BE2C (cell line): ENCODE measurements around the gene WNT4.

Source experiments
- DNase-seq: peaks from one replicate; pipeline ENCODE4 v3.0.0-alpha.2; 2020
- H3K27me3 ChIP-seq: fragments of 250-450 bp; sonication (Bioruptor Pico); 2 replicates; pipeline ENCODE4 v1.5.1; 2020; ENCODE audit warnings: mild to moderate bottlenecking
- H3K36me3 ChIP-seq: fragments of 250-450 bp; sonication (Bioruptor Pico); 2 replicates; pipeline ENCODE4 v1.5.1; 2020; ENCODE audit warnings: mild to moderate bottlenecking
- H3K4me1 ChIP-seq: fragments of 250-450 bp; sonication (Bioruptor Pico); 2 replicates; pipeline ENCODE4 v1.5.1; 2020
- H3K4me3 ChIP-seq: 2 replicates; pipeline ENCODE4 v1.5.1; 2011; ENCODE audit warnings: low read depth, low read length
- H3K9me3 ChIP-seq: fragments of 250-450 bp; sonication (Bioruptor Pico); 2 replicates; pipeline ENCODE4 v1.5.1; 2020
- TF ChIP-seq, protein P1 (sequence below): IDR thresholded peaks from 2 replicates; pipeline ENCODE4 v1.5.1; 2012; ENCODE audit warnings: mild to moderate bottlenecking, low read depth, low read length

WNT4 gene

DNA sequence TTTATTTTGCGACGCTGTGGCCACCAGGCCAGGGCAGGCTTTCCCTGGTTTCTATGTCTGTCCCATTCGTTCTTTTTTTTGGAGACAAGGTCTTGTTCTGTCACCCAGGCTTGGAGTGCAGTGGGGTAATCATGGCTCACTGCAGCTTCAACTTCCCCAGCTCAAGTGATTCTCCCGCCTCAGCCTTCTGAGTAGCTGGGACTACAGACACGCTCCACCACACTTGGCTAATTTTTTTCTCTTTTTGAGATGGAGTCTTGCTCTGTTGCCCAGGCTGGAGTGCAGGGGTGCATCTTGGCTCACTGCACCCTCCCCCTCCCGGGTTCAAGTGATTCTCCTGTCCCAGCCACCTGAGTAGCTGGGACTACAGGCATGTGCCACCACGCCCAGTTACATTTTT is 43.4 kb upstream of the WNT4 start:
- Histone ChIP-seq H3K9me3 (no peaks in the 10 kb centered on the region), H3K36me3 (no peaks in the 10 kb centered on the region), H3K27me3 (no peaks in the 10 kb centered on the region), H3K4me3 (no peak overlapping the region), H3K4me1 (no peaks in the 10 kb centered on the region)
- no peak for DNase-seq
- TF ChIP-seq, protein P1, sequence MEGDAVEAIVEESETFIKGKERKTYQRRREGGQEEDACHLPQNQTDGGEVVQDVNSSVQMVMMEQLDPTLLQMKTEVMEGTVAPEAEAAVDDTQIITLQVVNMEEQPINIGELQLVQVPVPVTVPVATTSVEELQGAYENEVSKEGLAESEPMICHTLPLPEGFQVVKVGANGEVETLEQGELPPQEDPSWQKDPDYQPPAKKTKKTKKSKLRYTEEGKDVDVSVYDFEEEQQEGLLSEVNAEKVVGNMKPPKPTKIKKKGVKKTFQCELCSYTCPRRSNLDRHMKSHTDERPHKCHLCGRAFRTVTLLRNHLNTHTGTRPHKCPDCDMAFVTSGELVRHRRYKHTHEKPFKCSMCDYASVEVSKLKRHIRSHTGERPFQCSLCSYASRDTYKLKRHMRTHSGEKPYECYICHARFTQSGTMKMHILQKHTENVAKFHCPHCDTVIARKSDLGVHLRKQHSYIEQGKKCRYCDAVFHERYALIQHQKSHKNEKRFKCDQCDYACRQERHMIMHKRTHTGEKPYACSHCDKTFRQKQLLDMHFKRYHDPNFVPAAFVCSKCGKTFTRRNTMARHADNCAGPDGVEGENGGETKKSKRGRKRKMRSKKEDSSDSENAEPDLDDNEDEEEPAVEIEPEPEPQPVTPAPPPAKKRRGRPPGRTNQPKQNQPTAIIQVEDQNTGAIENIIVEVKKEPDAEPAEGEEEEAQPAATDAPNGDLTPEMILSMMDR = no peak

DNA sequence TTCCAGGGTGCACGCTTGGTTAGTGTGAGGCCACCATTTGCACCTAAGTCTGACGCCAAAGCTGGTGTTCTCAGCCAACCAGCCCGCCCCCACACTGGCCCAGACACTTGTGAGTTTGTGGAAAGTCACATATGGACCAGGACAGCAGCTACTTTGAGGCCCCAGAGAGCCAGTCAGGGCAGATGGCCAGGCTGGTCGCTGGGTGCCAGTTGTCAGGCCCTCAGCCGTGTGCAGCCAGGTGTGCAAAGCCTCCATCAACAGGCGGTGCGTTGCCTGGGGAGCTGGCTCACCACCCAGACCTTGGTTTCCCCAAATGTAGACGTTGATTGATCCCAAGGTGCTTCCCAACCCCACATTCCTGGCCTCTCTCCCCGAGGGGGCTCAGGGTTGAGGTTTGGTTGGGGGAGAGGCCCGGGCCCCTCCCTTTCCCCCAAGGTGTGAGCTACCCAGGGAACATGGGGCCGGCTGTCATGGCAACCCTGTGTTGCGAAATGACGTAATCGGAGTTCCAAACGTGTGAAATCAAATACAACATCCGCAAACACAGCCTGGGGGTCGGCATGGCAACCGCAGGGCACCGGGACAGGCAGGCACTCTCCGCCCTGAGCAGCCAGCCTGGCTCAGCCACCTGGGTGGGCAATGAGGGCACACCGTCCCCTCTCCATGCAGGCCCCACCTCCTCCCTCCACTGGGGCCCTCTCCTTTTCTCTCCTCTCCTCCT is 42.2 kb upstream of the WNT4 start:
- Histone ChIP-seq H3K9me3 (no peaks in the 10 kb centered on the region), H3K4me3 (no peak overlapping the region), H3K36me3 (no peaks in the 10 kb centered on the region), H3K27me3 (no peaks in the 10 kb centered on the region), H3K4me1 (no peaks in the 10 kb centered on the region)
- DNase-seq = no peak
- TF ChIP-seq, protein P1 = no peak

DNA sequence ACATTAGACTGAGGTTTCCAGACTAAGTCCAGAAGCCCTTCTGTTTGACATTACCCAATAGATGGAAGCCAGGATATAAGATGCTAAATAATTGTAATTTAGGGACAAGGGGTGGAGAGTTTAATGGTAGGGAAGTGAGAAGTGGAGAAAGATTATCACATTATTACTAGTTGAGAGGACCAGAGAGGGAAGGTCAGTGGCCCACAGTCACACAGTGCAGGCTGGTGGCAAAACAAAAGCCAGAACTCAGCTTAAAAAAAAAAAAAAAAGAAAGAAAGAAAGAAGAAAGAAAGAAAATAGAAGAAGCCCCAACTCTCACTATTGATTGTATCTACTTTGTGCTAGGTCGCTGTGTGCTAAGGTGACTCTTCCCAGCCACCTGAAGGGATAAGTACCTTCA is 41.6 kb upstream of the WNT4 start:
- H3K4me1 ChIP-seq = no peaks in the 10 kb centered on the region
- TF ChIP-seq, protein P1 = no peak
- no peaks in the 10 kb centered on the region for H3K9me3 ChIP-seq
- H3K36me3 ChIP-seq = no peaks in the 10 kb centered on the region
- H3K27me3 ChIP-seq = no peaks in the 10 kb centered on the region
- no peak for DNase-seq
- H3K4me3 ChIP-seq = no peak overlapping the region

DNA sequence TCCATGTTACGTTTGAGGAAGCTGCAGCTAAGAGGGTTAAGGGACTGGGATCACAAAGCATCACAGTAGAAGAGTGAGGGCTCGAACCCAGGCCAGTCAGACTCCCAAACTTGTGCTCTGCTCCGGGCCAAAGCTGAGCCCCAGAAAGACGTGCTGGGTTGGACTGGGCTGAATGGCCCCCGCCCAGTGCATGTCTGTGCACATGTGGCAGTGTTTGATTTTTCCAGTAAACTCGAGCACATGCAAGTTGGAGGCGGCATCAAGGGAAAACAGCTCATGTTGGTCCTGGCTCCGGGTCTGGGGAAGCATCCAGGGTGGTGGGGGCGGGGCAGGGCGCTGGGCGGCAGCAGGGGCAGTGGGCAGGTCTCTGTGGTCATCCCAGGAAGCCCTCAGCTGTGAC is 39.8 kb upstream of the WNT4 start:
- Histone ChIP-seq H3K36me3 (no peaks in the 10 kb centered on the region), H3K4me3 (no peak overlapping the region), H3K4me1 (no peaks in the 10 kb centered on the region), H3K27me3 (no peaks in the 10 kb centered on the region), H3K9me3 (no peaks in the 10 kb centered on the region)
- TF ChIP-seq, protein P1 = no peak
- no peak for DNase-seq

DNA sequence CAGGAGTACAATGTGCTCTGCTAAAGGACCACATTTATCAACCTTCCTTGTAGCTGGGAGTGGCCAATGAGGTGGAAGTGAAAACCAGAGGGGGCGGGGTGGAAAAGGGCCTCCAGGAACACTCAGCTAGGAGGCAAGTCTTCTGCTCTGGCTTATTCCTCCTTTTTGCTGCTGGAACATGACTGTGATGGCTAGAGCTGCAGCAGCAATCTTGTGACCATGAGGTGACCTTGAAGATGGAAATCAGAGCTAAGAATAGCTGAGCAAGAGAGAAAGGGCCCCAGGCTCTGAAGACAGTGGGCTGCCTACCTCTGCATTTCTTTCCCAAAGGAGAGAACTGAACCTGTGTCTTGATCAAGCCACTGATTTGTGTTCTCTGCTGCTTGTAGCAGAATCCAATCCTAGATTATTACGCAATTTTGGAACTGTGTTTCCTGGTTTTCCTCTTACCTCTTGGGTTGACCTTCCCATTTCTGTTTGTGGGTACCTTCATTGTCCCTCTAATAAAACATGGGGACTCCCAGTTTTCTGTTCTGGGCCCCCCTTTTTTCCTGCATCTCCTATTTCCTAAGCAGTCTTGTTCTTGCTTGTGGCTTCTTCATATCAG is 36.4 kb upstream of the WNT4 start:
- no peak for DNase-seq
- H3K4me1 ChIP-seq = no peaks in the 10 kb centered on the region
- H3K4me3 ChIP-seq = no peak overlapping the region
- no peaks in the 10 kb centered on the region for H3K27me3 ChIP-seq
- no peaks in the 10 kb centered on the region for H3K36me3 ChIP-seq
- H3K9me3 ChIP-seq = no peaks in the 10 kb centered on the region
- TF ChIP-seq, protein P1 = no peak

DNA sequence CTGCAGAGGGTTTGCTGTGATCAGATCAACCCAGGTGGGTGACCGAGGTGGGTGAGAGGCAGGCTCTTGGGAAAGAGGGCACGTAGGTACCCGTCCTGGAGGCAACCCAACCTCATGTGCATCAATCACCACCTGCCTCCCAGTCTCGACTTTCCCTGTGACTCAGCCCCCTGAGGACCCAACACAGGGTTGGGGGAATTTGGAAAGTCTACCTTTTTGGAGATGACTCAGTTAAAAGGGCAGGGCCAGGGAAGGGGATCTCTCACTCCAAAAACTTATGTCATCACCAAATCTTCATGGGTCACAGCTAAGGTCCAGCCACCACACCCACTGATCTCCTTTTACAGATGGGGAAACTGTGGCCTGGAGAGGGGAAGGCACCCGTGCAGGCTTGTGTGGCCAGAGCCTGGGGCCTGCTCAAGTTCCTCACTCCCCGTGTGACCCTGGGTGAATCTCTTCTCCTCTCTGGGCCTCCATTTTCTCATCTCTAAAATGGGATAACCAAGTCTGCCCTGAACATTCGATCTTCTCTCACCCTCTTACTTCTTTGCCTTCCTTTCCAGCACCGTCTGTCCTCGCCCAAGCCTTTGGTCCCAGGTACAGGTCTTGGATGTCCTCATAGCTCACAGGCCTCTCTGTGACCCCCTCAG is 34.6 kb upstream of the WNT4 start:
- Histone ChIP-seq H3K36me3 (no peaks in the 10 kb centered on the region), H3K4me1 (no peaks in the 10 kb centered on the region), H3K4me3 (no peak overlapping the region), H3K9me3 (no peaks in the 10 kb centered on the region), H3K27me3 (no peaks in the 10 kb centered on the region)
- TF ChIP-seq, protein P1 = no peak
- no peak for DNase-seq
